ENCODE results near the gene ANXA6. TPM values are rescaled to one million over a fixed set of nuclear protein-coding genes. Genes with fewer than 3 reads are reported as not detected.

ANXA6 gene
- total and polyA plus RNA-seq, 2 donors from 2014 or later: 107 to 183 TPM

- H3K36me3 ChIP-seq (ENCODE audit: control insufficient read depth in 2 of 3, insufficient read depth in 3 of 3, low read length in 3 of 3): peaks cover 0 to 62% (median 29%) of the 10 kb centered on the region in 3 donors
- peak overlapping the region in 1 of 3 donors; percentile 4 for H3K9ac ChIP-seq (ENCODE audit: low read length in 3 of 3)
- no peaks in the 10 kb centered on the region for H3K9me3 ChIP-seq (ENCODE audit: control insufficient read depth in 2 of 3, insufficient read depth in 1 of 3, low read length in 3 of 3)
Measured at GRCh38 chr5:151062405-151063141, 95.0 kb downstream of the ANXA6 start.

DNA sequence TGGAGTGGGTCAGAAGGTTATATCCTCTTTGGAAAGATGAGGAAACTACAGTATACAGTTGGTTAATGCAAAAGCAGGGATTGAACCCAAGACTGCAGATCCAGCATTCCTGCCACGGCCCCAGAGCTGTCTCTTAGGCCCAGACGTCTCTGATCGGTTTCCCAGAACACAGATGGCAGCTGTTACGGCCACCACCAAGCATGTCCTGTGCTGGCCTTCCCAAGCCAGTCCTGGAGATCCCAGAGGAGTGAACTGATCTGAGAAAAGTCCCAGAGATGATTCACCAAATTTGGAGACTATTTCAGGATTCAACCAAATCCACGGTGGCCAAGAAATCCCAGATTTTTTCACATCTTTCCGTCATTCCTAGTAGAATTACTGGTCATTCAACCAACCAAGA lies 96.8 kb downstream of the ANXA6 start:
- Histone ChIP-seq H3K4me3 (ENCODE audit: low read length in 3 of 3) (no peak overlapping the region), H3K4me1 (ENCODE audit: control insufficient read depth in 2 of 3, insufficient read depth in 2 of 3, low read depth in 1 of 3, low read length in 3 of 3) (peaks cover 0 to 53% (median 52%) of the 10 kb centered on the region in 3 donors), H3K36me3 (ENCODE audit: control insufficient read depth in 2 of 3, insufficient read depth in 3 of 3, low read length in 3 of 3) (peaks cover 0 to 67% (median 33%) of the 10 kb centered on the region in 3 donors), H3K27me3 (ENCODE audit: control insufficient read depth, insufficient read depth, low read length) (no peaks in the 10 kb centered on the region), H3K9ac (ENCODE audit: low read length in 3 of 3) (peak overlapping the region in 1 of 3 donors; percentile 10), H3K9me3 (ENCODE audit: control insufficient read depth in 2 of 3, insufficient read depth in 1 of 3, low read length in 3 of 3) (no peaks in the 10 kb centered on the region), H3K27ac (ENCODE audit: low read depth in 2 of 2, low read length in 2 of 2) (peak overlapping the region; percentile 42 to 71)
- TF ChIP-seq, protein P1, sequence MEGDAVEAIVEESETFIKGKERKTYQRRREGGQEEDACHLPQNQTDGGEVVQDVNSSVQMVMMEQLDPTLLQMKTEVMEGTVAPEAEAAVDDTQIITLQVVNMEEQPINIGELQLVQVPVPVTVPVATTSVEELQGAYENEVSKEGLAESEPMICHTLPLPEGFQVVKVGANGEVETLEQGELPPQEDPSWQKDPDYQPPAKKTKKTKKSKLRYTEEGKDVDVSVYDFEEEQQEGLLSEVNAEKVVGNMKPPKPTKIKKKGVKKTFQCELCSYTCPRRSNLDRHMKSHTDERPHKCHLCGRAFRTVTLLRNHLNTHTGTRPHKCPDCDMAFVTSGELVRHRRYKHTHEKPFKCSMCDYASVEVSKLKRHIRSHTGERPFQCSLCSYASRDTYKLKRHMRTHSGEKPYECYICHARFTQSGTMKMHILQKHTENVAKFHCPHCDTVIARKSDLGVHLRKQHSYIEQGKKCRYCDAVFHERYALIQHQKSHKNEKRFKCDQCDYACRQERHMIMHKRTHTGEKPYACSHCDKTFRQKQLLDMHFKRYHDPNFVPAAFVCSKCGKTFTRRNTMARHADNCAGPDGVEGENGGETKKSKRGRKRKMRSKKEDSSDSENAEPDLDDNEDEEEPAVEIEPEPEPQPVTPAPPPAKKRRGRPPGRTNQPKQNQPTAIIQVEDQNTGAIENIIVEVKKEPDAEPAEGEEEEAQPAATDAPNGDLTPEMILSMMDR (IDR thresholded peaks at IDR 0.05; ENCODE audit: borderline replicate concordance, extremely low read depth, insufficient read depth): no peak
- DNase-seq (peak in 1 of 5 donors; percentile 85), FAIRE-seq (no peak)
- intact Hi-C loops (cut with DNase I): loop anchor here (5.0 kb wide), 1 partner anchor 42 kb away; no protein-coding TSS in a partner anchor

More at GRCh38 chr5:151062405-151063141, 95.0 kb downstream of the ANXA6 start:
- Histone ChIP-seq H3K4me3 (ENCODE audit: low read length in 3 of 3) (no peak overlapping the region), H3K27me3 (ENCODE audit: control insufficient read depth, insufficient read depth, low read length) (no peaks in the 10 kb centered on the region), H3K4me1 (ENCODE audit: control insufficient read depth in 2 of 3, insufficient read depth in 2 of 3, low read depth in 1 of 3, low read length in 3 of 3) (peaks cover 0 to 72% (median 69%) of the 10 kb centered on the region in 3 donors), H3K27ac (ENCODE audit: low read depth in 2 of 2, low read length in 2 of 2) (peak overlapping the region; percentile 73 to 82)
- intact Hi-C loops (cut with DNase I): loop anchor here (5.0 kb wide), 1 partner anchor 40 kb away; no protein-coding TSS in a partner anchor
- FAIRE-seq: no peak
- DNase-seq: no peak
- TF ChIP-seq, protein P1 (IDR thresholded peaks at IDR 0.05; ENCODE audit: borderline replicate concordance, extremely low read depth, insufficient read depth): no peak

DNA sequence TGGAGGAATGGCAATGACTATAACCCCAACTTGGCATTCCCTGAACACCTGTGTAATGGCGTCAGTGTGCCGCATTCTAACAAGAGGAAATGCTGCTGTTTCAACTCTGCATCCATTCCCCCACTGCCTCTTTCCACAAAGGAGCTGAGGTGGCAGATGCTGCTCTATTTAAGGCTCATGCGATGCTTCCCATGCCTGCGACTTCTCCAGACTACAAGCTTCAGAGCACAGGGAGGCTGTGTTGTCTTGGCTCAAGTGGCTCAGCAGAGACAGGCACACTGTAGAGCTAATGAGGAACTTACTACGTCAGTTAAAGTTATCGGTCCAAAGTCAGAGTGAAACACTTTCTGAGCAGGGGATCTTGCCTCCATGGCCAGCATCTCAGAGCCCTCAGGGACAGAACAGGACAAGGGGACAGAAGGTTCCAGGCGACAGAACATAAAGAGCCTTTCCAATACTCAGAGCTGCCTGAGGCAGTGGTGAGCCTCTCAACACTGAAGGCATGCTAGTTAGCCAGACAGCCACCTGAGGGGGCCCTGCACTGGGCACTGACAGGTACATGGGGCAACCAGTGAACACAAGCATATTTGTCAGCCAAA lies 98.6 kb downstream of the ANXA6 start:
- Histone ChIP-seq H3K9ac (ENCODE audit: low read length in 3 of 3) (peak overlapping the region in 1 of 3 donors; percentile 13), H3K4me1 (ENCODE audit: control insufficient read depth in 2 of 3, insufficient read depth in 2 of 3, low read depth in 1 of 3, low read length in 3 of 3) (peaks cover 0 to 42% (median 38%) of the 10 kb centered on the region in 3 donors), H3K9me3 (ENCODE audit: control insufficient read depth in 2 of 3, insufficient read depth in 1 of 3, low read length in 3 of 3) (no peaks in the 10 kb centered on the region), H3K27me3 (ENCODE audit: control insufficient read depth, insufficient read depth, low read length) (no peaks in the 10 kb centered on the region), H3K36me3 (ENCODE audit: control insufficient read depth in 2 of 3, insufficient read depth in 3 of 3, low read length in 3 of 3) (peaks cover 0 to 74% (median 42%) of the 10 kb centered on the region in 3 donors), H3K4me3 (ENCODE audit: low read length in 3 of 3) (no peak overlapping the region), H3K27ac (ENCODE audit: low read depth in 2 of 2, low read length in 2 of 2) (peak overlapping the region; percentile 58 to 71)
- FAIRE-seq: no peak
- intact Hi-C loops (cut with DNase I): no loop called here
- TF ChIP-seq, protein P1 (IDR thresholded peaks at IDR 0.05; ENCODE audit: borderline replicate concordance, extremely low read depth, insufficient read depth): peak; percentile 9
- DNase-seq: no peak

Measured in kidney (tissue), 14 donors.